Peyer's patch (tissue), 4 donors: ENCODE measurements around the gene SNTG2.

Experiments used
- CTCF ChIP-seq, 6 experiments: fragments of 450-650 bp in 4 of 6; fragments of 200-600 bp in 2 of 6; sonication (generic) in 1 of 6; IDR thresholded peaks; one replicate each; pipeline ENCODE4 v1.5.1; 2017 to 2019; ENCODE audit warnings: antibody characterized with exemption in 6 of 6, mild to moderate bottlenecking in 3 of 6, moderate library complexity in 1 of 6
- POLR2A ChIP-seq, 2 donors: fragments of 450-650 bp; IDR thresholded peaks; one replicate each; pipeline ENCODE4 v1.5.1; 2017; ENCODE audit warnings: antibody characterized with exemption in 2 of 2, mild to moderate bottlenecking in 2 of 2, moderate library complexity in 2 of 2

- TF ChIP-seq CTCF (IDR thresholded peaks at IDR 0.05) (no peak), POLR2A (IDR thresholded peaks at IDR 0.05) (no peak)
Observed at GRCh38 chr2:1277634-1278033, 327.0 kb downstream of the SNTG2 start.
